Parathyroid adenoma (tissue), 2 donors: Measurements from ENCODE around the gene FBXL13.

Experiments used
- H2AFZ ChIP-seq: fragments of 300-600 bp; sonication (generic); one replicate; pipeline ENCODE4 v1.7.0; 2017; ENCODE audit warnings: antibody characterized with exemption, mild to moderate bottlenecking
- H3K27ac ChIP-seq: fragments of 300-600 bp; sonication (generic); one replicate; pipeline ENCODE4 v1.7.0; 2017
- H3K27me3 ChIP-seq: fragments of 300-600 bp; sonication (generic); one replicate; pipeline ENCODE4 v1.7.0; 2017; ENCODE audit warnings: low read length; ENCODE audit not compliant: control insufficient read depth, insufficient read depth
- H3K36me3 ChIP-seq: fragments of 300-600 bp; sonication (generic); one replicate; pipeline ENCODE4 v1.7.0; 2017; ENCODE audit warnings: low read length; ENCODE audit not compliant: control insufficient read depth, insufficient read depth
- H3K4me1 ChIP-seq: fragments of 300-600 bp; sonication (generic); one replicate; pipeline ENCODE4 v1.7.0; 2017; ENCODE audit warnings: control low read depth
- H3K4me2 ChIP-seq: fragments of 300-600 bp; sonication (generic); one replicate; pipeline ENCODE4 v1.7.0; 2017; ENCODE audit warnings: low read length
- H3K4me3 ChIP-seq: fragments of 300-600 bp; sonication (generic); one replicate; pipeline ENCODE4 v1.7.0; 2017; ENCODE audit warnings: low read depth, low read length
- H3K79me2 ChIP-seq: fragments of 300-600 bp; sonication (generic); one replicate; pipeline ENCODE4 v1.7.0; 2017; ENCODE audit warnings: control low read depth
- H3K9ac ChIP-seq: fragments of 300-600 bp; sonication (generic); one replicate; pipeline ENCODE4 v1.7.0; 2017; ENCODE audit warnings: mild to moderate bottlenecking
- H3K9me3 ChIP-seq: fragments of 300-600 bp; sonication (generic); one replicate; pipeline ENCODE4 v1.7.0; 2017; ENCODE audit warnings: low read length; ENCODE audit not compliant: control insufficient read depth
- CTCF ChIP-seq: fragments of 300-600 bp; sonication (generic); IDR thresholded peaks from one replicate; pipeline ENCODE4 v1.7.0; 2017; ENCODE audit warnings: antibody characterized with exemption, mild to moderate bottlenecking
- donor health status: primary hyperparathyroidism.

The FBXL13 gene

GRCh38 chr7:102874966-102875365, 199.6 kb downstream of the FBXL13 start:
- Histone ChIP-seq H3K4me2 (no peak overlapping the region), H3K4me3 (no peak overlapping the region), H3K9ac (no peak overlapping the region), H3K4me1 (no peaks in the 10 kb centered on the region), H2AFZ (no peak overlapping the region), H3K79me2 (no peaks in the 10 kb centered on the region), H3K27me3 (no peaks in the 10 kb centered on the region), H3K27ac (no peak overlapping the region), H3K9me3 (no peaks in the 10 kb centered on the region), H3K36me3 (no peaks in the 10 kb centered on the region)
- TF ChIP-seq CTCF, result no peak

- H3K9ac ChIP-seq, result no peak overlapping the region
- H3K79me2 ChIP-seq, result no peaks in the 10 kb centered on the region
- no peak overlapping the region for H3K4me2 ChIP-seq
- H3K36me3 ChIP-seq, result no peaks in the 10 kb centered on the region
- H3K27ac ChIP-seq, result no peak overlapping the region
- H3K27me3 ChIP-seq, result no peaks in the 10 kb centered on the region
- H3K4me3 ChIP-seq, result no peak overlapping the region
- H2AFZ ChIP-seq, result no peak overlapping the region
- no peaks in the 10 kb centered on the region for H3K4me1 ChIP-seq
- no peaks in the 10 kb centered on the region for H3K9me3 ChIP-seq
- TF ChIP-seq CTCF, result no peak
Measured at GRCh38 chr7:102874166-102874829, 200.3 kb downstream of the FBXL13 start.

GRCh38 chr7:102873470-102874165, 201.0 kb downstream of the FBXL13 start:
- H3K36me3 ChIP-seq, result no peaks in the 10 kb centered on the region
- no peak overlapping the region for H2AFZ ChIP-seq
- H3K4me2 ChIP-seq, result no peak overlapping the region
- no peak overlapping the region for H3K4me3 ChIP-seq
- H3K79me2 ChIP-seq, result no peaks in the 10 kb centered on the region
- H3K27ac ChIP-seq, result no peak overlapping the region
- no peaks in the 10 kb centered on the region for H3K4me1 ChIP-seq
- no peak for TF ChIP-seq CTCF
- no peak overlapping the region for H3K9ac ChIP-seq
- no peaks in the 10 kb centered on the region for H3K9me3 ChIP-seq
- no peaks in the 10 kb centered on the region for H3K27me3 ChIP-seq

GRCh38 chr7:102872460-102872859, 202.1 kb downstream of the FBXL13 start:
- Histone ChIP-seq H3K4me3 (no peak overlapping the region), H3K79me2 (no peaks in the 10 kb centered on the region), H3K9ac (no peak overlapping the region), H3K27me3 (no peaks in the 10 kb centered on the region), H3K9me3 (no peaks in the 10 kb centered on the region), H3K27ac (no peak overlapping the region), H3K36me3 (no peaks in the 10 kb centered on the region), H2AFZ (no peak overlapping the region), H3K4me2 (no peak overlapping the region), H3K4me1 (no peaks in the 10 kb centered on the region)
- TF ChIP-seq CTCF, result no peak

GRCh38 chr7:102869195-102869594, 205.4 kb downstream of the FBXL13 start:
- Histone ChIP-seq H3K36me3 (no peaks in the 10 kb centered on the region), H3K4me1 (no peaks in the 10 kb centered on the region), H3K27me3 (no peaks in the 10 kb centered on the region), H3K4me2 (no peak overlapping the region), H3K9ac (no peak overlapping the region), H3K79me2 (no peaks in the 10 kb centered on the region), H3K4me3 (no peak overlapping the region), H3K27ac (no peak overlapping the region), H2AFZ (no peak overlapping the region), H3K9me3 (no peaks in the 10 kb centered on the region)
- no peak for TF ChIP-seq CTCF
